GM21737 (cell line): ENCODE data around the gene ADGRB3.

Experiments
- ATAC-seq: cut with Tn5 transposase; IDR thresholded peaks from one replicate; pipeline ENCODE4 v1.9.1; 2021; ENCODE audit warnings: mild to moderate bottlenecking, moderate library complexity; ENCODE audit not compliant: unreplicated experiment

ADGRB3 gene

DNA sequence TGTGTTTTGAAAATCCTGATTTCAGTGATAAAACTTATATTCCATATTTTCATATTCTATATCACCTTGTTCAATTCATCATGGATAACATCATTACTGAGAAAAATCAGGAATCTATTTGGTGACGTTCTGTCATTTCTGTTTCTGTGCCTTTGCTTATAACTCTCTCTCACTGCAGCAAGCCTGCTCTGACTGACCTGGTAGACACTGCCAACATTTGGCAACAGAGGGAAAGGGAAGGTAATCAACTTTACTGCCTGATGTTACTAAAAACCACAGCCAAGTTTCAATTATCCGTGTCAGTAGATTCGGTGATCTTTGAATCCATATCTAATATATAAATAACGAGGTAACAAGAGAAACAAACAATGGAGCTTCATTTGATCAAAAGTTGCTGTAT, 659.8 kb downstream of the ADGRB3 start:
- no peak for ATAC-seq

DNA sequence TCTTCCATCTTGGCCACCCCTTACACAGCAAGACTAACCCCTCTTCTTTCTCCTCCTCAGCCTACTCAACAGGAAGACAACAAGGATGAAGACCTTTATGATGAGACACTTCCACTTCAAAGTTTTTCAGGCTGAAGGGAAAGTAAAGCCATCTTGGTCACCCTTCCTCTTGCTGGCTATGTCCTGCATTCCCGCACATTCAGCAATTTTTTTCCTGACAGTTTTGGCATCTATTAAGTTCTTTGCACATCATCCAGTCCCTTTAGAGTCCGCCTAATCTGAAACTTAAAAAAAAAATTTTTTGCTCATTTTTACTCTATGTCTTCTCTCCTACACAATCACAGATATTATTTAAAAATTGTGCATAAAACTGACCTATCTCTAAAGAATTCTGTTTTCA, 668.3 kb downstream of the ADGRB3 start:
- no peak for ATAC-seq

GRCh38 chr6:69305456-69305855, 670.4 kb downstream of the ADGRB3 start:
- no peak for ATAC-seq

GRCh38 chr6:69308584-69308983, 673.5 kb downstream of the ADGRB3 start:
- ATAC-seq = no peak

DNA sequence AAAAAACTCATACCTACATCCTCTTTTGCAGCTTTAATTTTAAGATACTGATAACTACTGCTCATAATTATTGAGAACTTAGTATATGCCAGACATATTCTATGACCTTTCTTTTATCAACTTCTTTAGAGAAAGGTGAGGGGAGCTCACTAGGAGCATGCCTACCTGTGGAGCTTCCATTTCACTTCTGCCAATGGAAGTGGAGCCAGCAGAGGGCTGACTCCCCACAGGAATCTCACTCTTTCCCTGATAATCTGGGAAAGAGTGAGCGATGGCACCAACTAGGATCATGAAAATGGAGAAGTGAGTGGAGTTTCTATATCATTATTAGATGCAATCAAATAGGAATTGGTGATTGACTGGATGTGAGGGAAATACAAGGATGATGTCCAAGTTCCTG, 676.8 kb downstream of the ADGRB3 start:
- ATAC-seq = no peak

- no peak for ATAC-seq
Observed at GRCh38 chr6:69314001-69314400, 678.9 kb downstream of the ADGRB3 start.

GRCh38 chr6:69314531-69314930, 679.4 kb downstream of the ADGRB3 start:
- no peak for ATAC-seq

GRCh38 chr6:69331886-69332285, 696.8 kb downstream of the ADGRB3 start:
- no peak for ATAC-seq

- ATAC-seq = no peak
Observed at GRCh38 chr6:69337311-69337710, 702.2 kb downstream of the ADGRB3 start.

- ATAC-seq = no peak
Observed at GRCh38 chr6:69338431-69339162, 703.5 kb downstream of the ADGRB3 start.

GRCh38 chr6:69339163-69339550, 704.1 kb downstream of the ADGRB3 start:
- no peak for ATAC-seq

DNA sequence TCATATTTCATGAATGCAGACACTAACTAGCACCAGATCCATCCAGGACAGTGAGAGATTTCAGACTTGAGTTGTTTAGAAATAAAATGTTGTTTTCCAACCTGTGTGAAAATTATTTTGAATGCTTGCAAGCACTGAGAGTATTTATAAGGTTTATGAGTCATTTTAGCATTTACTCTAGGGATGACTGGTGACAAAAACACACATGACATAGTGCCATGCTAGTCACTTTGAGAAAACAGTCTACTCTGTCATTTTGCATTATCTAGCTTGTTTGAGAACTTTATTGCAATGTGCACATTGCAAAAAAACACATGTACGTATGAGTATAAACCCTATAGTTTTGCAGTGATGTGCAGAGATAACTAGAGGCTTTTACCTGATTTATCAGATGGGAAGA, 705.1 kb downstream of the ADGRB3 start:
- ATAC-seq = no peak

- ATAC-seq = no peak
Observed at GRCh38 chr6:69343851-69344250, 708.8 kb downstream of the ADGRB3 start.

DNA sequence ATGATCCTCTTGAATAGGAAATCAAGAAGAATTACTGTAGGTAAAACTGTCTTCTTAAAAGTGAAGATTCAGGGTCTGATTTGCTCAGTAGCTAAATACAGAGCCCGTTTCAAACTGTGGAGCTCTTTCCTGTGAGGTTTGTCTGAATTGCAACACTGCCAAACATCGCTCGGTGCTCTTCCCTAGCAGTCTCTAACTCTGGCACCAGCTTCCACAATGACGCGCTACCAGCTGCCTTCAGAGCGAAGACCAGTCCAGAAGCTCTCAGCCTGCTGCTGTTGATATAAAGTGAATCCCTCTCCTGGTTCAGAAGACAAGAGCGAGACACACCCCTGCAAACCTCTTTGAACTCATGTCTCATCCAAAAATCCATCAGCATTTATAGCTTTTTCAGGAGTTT, 714.7 kb downstream of the ADGRB3 start:
- no peak for ATAC-seq

DNA sequence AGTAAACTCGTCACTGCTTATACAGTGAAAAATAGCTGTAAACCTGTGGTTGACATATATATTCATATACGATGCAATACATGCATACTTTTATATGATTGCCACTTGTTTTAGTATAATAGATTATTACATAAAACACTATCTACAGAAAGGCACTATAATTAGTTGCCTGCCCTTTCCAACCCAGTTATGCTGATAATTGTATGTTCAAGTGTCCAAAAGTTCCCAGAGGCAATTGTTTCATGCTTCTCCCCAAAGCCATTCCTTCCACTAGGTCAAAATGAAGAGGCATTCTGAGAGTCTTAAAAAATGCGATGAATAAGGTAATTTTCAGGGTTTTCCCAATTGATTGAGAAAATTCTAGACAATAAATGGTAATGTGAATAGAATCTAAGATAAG, 727.1 kb downstream of the ADGRB3 start:
- ATAC-seq = no peak

- no peak for ATAC-seq
Observed at GRCh38 chr6:69366831-69367230, 731.7 kb downstream of the ADGRB3 start.

GRCh38 chr6:69368613-69369012, 733.5 kb downstream of the ADGRB3 start:
- ATAC-seq = no peak

- ATAC-seq = no peak
Observed at GRCh38 chr6:69370763-69371162, 735.7 kb downstream of the ADGRB3 start.

GRCh38 chr6:69378326-69378725, 743.2 kb downstream of the ADGRB3 start:
- no peak for ATAC-seq

DNA sequence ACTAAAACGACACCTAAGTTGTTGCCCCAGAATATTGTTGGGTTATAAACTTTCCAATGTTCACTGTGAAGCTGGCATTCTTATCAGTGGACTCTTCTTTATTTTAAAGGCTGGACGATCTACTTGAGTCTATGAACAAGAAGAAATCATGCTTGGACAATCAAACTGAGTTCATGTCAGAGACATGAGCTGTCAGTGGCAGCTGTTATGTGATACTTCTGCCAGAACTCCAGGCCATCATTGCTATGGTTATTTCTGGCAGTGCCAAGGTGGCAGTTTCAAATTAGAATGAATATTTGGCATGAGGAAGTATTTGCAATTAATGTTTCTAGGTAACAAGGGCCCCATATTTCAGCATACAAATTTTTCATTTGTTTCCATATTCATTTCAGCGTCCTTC, 744.4 kb downstream of the ADGRB3 start:
- ATAC-seq = no peak

DNA sequence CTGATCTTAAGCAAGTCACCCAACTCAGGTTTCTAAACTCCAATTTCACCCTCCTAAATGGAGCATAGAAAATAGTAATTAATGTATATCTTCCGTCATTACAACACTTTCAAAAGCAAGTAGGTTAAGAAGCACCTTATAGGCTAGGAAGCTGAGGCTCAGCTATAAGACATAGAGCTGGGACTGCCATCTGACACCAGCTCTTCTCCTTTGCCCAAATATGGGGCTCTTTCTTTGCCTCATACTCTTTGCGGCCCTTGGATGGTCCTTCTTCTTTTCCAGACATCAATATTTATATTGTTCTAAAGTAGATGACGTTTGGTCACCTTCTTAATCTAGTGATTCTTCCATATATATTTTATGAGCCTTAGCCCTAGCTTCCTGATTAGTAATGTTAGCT, 748.5 kb downstream of the ADGRB3 start:
- ATAC-seq = no peak

DNA sequence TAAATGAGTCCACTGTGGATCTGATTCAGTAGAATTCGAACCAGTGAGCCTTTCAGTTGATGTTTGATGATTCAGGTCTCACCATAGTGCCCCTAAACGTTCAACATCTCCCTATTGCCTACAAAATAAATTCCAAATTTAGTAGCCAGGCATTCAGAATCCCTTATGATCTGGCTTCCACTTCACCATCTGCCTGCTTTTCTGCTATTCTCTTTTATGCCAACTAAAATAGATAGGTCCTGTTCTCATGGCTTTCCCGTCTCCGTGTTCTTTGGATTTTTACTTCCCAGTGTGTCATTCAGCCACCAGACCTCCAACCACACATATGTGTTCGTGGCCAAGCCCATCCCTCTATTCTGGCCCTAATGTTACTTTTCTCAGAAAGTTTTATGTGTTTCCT, 751.3 kb downstream of the ADGRB3 start:
- ATAC-seq = no peak

DNA sequence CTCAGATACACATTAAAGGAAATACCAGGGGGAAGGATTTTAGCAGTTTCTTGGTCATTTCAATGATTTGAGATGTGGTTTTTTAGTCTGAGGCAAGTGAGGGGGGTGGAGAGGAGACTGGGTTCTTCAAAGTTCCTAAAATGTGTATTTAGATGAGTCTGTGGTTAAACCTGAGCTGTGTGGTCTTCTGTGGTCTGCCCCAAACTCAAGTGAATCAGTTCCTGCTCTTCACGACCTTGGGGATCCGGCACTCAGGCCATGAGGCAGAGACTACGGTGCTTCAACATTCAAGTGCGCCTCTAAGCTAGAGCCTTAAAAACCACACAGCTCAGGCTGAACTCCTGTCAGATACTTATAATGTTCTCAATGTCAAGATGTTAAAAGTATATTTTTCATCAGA, 755.0 kb downstream of the ADGRB3 start:
- no peak for ATAC-seq
